NK-92 (cell line): ENCODE measurements around the gene CEBPA.

ENCODE experiments used
- DNase-seq: peaks from one replicate; lab custom pipeline; 2025; ENCODE audit not compliant: unreplicated experiment; lab: John Stamatoyannopoulos, UW

CEBPA gene

GRCh38 chr19:33273881-33274662, 28.3 kb downstream of the CEBPA start:
- no peak for DNase-seq

- DNase-seq = no peak
Measured at GRCh38 chr19:33273065-33273736, 29.1 kb downstream of the CEBPA start.

- no peak for DNase-seq
Measured at GRCh38 chr19:33271246-33272021, 30.9 kb downstream of the CEBPA start.

GRCh38 chr19:33270769-33271168, 31.6 kb downstream of the CEBPA start:
- DNase-seq = no peak

DNA sequence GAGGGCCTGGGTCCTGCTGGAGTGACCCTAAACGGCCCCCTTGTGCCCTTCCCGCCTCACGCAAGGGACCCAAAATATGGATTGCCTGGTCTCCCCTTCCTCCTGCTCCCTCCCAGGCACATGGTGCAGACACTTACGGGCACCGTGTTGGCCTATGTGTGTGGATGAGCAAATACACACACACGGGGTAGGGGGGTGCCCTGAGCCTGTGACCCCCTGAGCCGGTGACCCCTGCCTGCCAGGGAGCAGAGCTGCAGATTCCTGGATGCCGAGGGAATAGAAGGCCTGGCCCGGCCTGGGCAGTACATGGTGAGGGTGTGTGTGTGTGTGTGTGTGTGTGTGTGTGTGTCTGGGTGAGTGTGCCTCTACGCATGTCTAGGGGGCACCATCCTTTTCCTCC, 33.3 kb downstream of the CEBPA start:
- no peak for DNase-seq

GRCh38 chr19:33268162-33268991, 34.0 kb downstream of the CEBPA start:
- DNase-seq = no peak

DNA sequence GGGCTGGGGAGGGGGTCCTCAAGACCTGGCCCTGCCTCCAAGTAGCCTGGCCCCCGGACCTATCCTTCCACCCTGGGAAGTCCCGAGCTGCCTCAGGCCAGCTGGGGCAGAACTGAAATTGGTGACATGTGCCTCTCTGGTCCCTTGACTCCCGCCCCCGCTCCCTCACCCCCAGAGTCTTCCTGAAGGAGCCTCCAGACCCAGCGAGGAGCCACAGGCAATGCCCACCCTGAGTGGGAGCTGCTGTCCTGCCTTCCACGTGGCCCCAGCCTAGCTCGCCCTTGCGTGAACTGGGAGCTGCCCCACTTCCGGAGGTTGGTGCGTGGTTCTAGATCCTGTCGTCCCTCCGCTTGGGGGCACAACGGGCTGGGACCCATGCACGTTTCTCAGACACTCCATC, 34.6 kb downstream of the CEBPA start:
- no peak for DNase-seq

DNA sequence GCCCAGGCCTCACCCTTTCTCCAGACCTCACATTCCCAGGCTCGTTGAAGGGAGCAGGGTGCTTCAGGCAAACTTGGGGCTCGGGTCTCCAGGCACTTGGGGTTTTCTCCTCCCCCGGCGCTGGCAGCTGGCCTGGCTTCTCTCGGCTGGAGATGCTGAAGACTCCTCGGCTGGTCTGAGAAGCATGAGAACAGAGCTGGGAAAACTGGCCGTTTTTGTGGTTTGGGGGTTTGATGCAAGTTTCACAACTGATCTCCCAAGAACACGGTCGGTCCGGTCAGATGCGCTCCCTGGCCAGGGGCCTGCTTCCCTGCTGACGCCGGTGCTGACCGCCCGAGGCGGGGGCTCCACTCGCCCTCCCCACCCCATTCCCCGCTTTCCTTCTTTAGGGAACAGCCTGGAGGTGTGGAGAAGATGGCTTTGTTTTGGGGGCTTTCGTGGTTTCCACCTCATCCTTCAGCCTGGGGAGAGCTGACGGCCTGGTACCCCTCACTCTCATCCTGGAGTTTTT, 35.3 kb downstream of the CEBPA start:
- DNase-seq = no peak

GRCh38 chr19:33264881-33265445, 37.4 kb downstream of the CEBPA start:
- DNase-seq = no peak

- DNase-seq = no peak
Measured at GRCh38 chr19:33263325-33264023, 38.9 kb downstream of the CEBPA start.

DNA sequence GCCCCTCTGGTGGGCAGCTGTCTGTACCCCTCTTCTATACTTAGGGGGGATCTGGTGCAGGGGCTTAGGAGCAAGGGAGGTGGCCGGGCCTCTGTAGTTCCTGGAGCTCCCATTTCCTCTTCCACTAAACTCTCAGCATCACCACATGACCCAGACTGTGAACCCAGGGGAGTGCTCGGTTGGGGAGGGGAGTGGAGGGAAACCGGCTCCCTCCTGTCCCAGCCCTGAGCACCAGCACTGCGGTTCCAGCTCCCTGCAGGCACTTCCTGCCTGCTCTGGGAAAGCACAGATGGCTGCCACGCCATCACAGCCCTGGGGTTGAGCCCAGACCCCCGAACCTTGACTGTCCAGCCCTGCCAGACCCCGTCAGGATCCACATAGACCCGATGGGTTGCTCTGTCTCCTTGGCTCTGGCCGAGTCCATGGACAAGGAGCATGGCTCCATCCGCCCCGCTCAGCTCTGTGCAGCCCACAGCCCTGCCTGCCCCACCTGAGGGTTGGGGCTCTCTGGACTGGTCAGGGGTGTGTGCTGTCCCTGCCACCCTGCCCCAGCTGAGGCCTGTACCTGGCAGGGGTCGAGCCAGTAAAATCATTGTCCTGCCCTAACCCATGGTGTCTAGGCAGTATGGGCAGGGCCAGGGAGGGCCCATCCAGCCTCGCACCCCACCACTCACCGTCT, 40.7 kb downstream of the CEBPA start:
- DNase-seq = no peak

GRCh38 chr19:33260628-33261418, 41.5 kb downstream of the CEBPA start:
- DNase-seq = no peak

DNA sequence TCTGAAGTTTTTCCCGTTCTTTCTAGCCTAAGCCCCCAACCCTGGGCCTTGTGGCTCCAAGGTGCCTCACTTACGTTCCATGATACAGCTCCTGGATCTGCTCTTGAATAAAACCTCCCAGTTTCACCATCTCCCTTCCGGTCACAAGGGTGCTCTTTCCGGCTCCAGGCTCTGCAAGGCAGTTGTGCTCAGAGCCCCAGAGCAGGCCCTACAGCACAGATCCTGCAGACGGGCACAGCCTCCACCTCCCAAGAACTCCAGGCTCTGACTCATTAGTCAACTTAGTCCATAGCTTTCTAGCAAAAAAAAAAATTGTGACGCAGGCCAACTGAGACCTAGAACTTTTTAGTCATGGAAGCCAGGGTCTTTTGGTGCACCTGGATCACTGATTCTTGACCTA, 42.8 kb downstream of the CEBPA start:
- no peak for DNase-seq

DNA sequence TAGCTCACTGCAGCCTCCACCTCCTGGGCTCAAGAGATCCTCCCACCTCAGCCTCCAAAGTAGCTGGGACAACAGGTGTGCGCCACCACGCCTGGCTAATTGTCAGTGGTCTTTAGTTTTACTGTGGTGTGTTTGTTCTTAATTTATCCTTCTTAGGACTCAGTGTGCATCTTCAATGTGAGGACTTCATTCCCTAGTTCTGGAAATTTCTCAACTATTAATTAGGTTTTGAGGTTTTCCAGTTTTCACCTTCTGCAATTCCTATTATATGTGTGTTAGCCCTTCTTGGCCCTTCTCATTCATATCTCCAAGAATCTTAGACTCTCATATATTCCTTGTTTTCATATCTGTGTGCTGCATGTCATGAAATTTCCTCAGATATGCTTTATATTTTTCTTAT, 44.5 kb downstream of the CEBPA start:
- no peak for DNase-seq

DNA sequence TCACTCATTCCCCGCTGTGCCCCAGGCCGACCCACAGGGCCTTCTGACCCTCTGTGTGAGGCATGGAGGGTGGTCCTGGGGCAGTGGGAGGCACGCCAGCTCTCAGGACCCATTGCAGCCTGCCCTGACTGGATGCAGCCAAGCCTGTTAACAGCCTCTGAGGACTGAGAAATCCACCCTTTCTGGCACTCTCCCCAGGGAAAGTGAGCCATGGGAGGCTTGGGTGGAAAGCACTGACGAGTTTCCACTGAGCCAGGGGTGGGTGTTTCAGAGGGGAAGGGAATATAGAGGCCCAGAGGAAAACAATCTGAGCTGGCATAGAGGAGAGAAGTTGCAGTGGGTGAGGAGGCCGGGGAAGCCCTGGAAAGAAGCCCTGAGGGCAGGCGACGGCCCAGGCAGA, 46.1 kb downstream of the CEBPA start:
- DNase-seq = no peak

DNA sequence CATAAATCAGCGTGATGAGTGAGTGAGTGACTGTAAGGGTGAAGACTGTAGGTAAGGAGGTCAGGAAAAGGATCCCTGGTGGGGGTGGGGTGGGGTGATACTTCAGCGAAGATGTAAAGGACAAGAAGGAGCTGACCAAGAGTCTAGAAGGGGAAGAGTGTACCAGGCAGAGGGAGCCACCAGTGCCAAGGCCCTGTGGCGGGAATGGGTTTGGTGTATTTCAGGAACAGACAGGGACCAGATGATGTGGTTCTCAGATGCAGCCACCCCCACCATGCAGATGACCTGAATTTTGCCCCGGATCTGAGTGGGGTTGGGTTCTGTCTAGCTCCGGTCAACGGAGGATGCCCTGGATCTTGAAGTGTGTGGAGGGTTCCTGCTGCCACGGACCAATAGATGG, 46.6 kb downstream of the CEBPA start:
- DNase-seq = no peak

GRCh38 chr19:33254245-33254824, 48.0 kb downstream of the CEBPA start:
- no peak for DNase-seq

DNA sequence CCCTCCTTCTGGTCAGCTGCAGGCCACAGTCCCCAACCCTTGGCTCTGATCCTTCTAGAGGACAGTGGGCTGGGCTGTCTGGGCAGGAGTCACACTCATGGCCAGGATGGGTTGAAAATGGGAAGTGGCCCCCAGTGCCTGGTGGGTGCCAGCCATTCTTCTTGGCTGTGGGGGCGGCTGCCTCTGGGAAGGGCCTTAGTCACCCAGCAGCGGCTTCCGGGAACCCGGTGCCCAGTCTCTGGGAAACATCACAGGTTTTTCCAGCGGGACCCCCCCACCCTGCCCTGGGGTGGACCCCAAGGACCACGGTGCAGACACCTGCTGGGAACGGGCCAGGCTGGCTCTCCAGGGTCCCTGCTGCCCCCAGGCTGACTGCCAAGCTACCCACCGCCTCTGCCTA, 49.4 kb downstream of the CEBPA start:
- DNase-seq = no peak
